ENCODE data around the gene CAST.
"Not testable (repeated sequence)": the region's sequence is repeated elsewhere in the genome, so short reads cannot be mapped to it uniquely, and the experiment has no call there.

CAST gene

GRCh38 chr5:96661855-96662724, at the start of gene CAST:
TSS of gene CAST (plus strand) at chr5:96662376. CDS start at chr5:96662423, 47 bp downstream.
- DNase-seq (ENCODE audit: low read depth in 2 of 2) = peak; percentile 62 to 69

GRCh38 chr5:96614110-96614691, 48.0 kb upstream of the CAST start:
- DNase-seq (ENCODE audit: low read depth in 2 of 2) = peak in 1 of 2 donors; percentile 36

- no peak for DNase-seq (ENCODE audit: low read depth in 2 of 2)
Measured at GRCh38 chr5:96615223-96615622, 47.0 kb upstream of the CAST start.

GRCh38 chr5:96616801-96617200, 45.4 kb upstream of the CAST start:
- no peak for DNase-seq (ENCODE audit: low read depth in 2 of 2)

GRCh38 chr5:96618311-96619016, 43.7 kb upstream of the CAST start:
- DNase-seq (ENCODE audit: low read depth in 2 of 2) = not testable (repeated sequence)

- no peak for DNase-seq (ENCODE audit: low read depth in 2 of 2)
Measured at GRCh38 chr5:96619946-96620345, 42.2 kb upstream of the CAST start.

- no peak for DNase-seq (ENCODE audit: low read depth in 2 of 2)
Measured at GRCh38 chr5:96624596-96624995, 37.6 kb upstream of the CAST start.

GRCh38 chr5:96625365-96625764, 36.8 kb upstream of the CAST start:
- DNase-seq (ENCODE audit: low read depth in 2 of 2) = no peak

- no peak for DNase-seq (ENCODE audit: low read depth in 2 of 2)
Measured at GRCh38 chr5:96626956-96627355, 35.2 kb upstream of the CAST start.

GRCh38 chr5:96627792-96628398, 34.3 kb upstream of the CAST start:
- DNase-seq (ENCODE audit: low read depth in 2 of 2) = no peak

GRCh38 chr5:96628406-96628805, 33.8 kb upstream of the CAST start:
- DNase-seq (ENCODE audit: low read depth in 2 of 2) = no peak

- no peak for DNase-seq (ENCODE audit: low read depth in 2 of 2)
Measured at GRCh38 chr5:96629774-96630173, 32.4 kb upstream of the CAST start.

- no peak for DNase-seq (ENCODE audit: low read depth in 2 of 2)
Measured at GRCh38 chr5:96633820-96634219, 28.4 kb upstream of the CAST start.

- no peak for DNase-seq (ENCODE audit: low read depth in 2 of 2)
Measured at GRCh38 chr5:96634881-96635280, 27.3 kb upstream of the CAST start.

- DNase-seq (ENCODE audit: low read depth in 2 of 2) = no peak
Measured at GRCh38 chr5:96636046-96636445, 26.1 kb upstream of the CAST start.

GRCh38 chr5:96636594-96636993, 25.6 kb upstream of the CAST start:
- DNase-seq (ENCODE audit: low read depth in 2 of 2) = no peak

GRCh38 chr5:96637196-96637595, 25.0 kb upstream of the CAST start:
- no peak for DNase-seq (ENCODE audit: low read depth in 2 of 2)

- no peak for DNase-seq (ENCODE audit: low read depth in 2 of 2)
Measured at GRCh38 chr5:96638561-96638960, 23.6 kb upstream of the CAST start.

GRCh38 chr5:96640696-96641095, 21.5 kb upstream of the CAST start:
- no peak for DNase-seq (ENCODE audit: low read depth in 2 of 2)

- DNase-seq (ENCODE audit: low read depth in 2 of 2) = no peak
Measured at GRCh38 chr5:96641368-96642280, 20.6 kb upstream of the CAST start.

- no peak for DNase-seq (ENCODE audit: low read depth in 2 of 2)
Measured at GRCh38 chr5:96642281-96642640, 19.9 kb upstream of the CAST start.
